ENCODE measurements around the gene CLDN6. TPM values are rescaled to one million over a fixed set of nuclear protein-coding genes. Genes with fewer than 3 reads are reported as not detected.

Gene CLDN6
- total and polyA plus RNA-seq, 9 of the 15 experiments (the other 6 are each of a cell fraction or from before 2014, with no cell fraction given), result 0.22 to 0.75 (median 0.38) TPM; not detected in 3

GRCh38 chr16:2968738-2969544, 49.0 kb downstream of the CLDN6 start, which contains the start of gene PAQR4 (continued):
- TF ChIP-seq TOE1 (IDR thresholded peaks at IDR 0.05; ENCODE audit: borderline replicate concordance), result peak; percentile 46; the same call in 1 of the 2 replicates
- peak; percentile 89; the same call in 1 of the 2 replicates for TF ChIP-seq TOE1 (CRISPR knock-in tag; IDR thresholded peaks at IDR 0.05; ENCODE audit: borderline replicate concordance, low read depth)
- TF ChIP-seq ZFP1 (CRISPR knock-in tag; IDR thresholded peaks at IDR 0.05), result no peak
- no peak for TF ChIP-seq ETS2 (tag; IDR thresholded peaks at IDR 0.05; ENCODE audit: borderline replicate concordance, poor library complexity, severe bottlenecking)
- TF ChIP-seq NEUROD1 (IDR thresholded peaks at IDR 0.05; ENCODE audit: borderline replicate concordance, low read depth, low read length, partially characterized antibody), result no peak
- TF ChIP-seq, protein P1, sequence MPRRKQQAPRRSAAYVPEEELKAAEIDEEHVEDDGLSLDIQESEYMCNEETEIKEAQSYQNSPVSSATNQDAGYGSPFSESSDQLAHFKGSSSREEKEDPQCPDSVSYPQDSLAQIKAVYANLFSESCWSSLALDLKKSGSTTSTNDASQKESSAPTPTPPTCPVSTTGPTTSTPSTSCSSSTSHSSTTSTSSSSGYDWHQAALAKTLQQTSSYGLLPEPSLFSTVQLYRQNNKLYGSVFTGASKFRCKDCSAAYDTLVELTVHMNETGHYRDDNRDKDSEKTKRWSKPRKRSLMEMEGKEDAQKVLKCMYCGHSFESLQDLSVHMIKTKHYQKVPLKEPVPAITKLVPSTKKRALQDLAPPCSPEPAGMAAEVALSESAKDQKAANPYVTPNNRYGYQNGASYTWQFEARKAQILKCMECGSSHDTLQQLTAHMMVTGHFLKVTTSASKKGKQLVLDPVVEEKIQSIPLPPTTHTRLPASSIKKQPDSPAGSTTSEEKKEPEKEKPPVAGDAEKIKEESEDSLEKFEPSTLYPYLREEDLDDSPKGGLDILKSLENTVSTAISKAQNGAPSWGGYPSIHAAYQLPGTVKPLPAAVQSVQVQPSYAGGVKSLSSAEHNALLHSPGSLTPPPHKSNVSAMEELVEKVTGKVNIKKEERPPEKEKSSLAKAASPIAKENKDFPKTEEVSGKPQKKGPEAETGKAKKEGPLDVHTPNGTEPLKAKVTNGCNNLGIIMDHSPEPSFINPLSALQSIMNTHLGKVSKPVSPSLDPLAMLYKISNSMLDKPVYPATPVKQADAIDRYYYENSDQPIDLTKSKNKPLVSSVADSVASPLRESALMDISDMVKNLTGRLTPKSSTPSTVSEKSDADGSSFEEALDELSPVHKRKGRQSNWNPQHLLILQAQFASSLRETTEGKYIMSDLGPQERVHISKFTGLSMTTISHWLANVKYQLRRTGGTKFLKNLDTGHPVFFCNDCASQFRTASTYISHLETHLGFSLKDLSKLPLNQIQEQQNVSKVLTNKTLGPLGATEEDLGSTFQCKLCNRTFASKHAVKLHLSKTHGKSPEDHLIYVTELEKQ (CRISPR knock-in tag; IDR thresholded peaks at IDR 0.05), result no peak
- no peak for TF ChIP-seq TEAD2 (tag; IDR thresholded peaks at IDR 0.05)
- peak; percentile 97 for TF ChIP-seq FOXK1 (CRISPR knock-in tag; IDR thresholded peaks at IDR 0.05; ENCODE audit: borderline replicate concordance)
- no peak for TF ChIP-seq ZKSCAN8 (CRISPR knock-in tag; IDR thresholded peaks at IDR 0.05)
- TF ChIP-seq CREM (IDR thresholded peaks at IDR 0.05; ENCODE audit: low read depth), result peak; percentile 61
- TF ChIP-seq ZNF444 (CRISPR knock-in tag; IDR thresholded peaks at IDR 0.05), result no peak
- peak; percentile 95 for TF ChIP-seq SP1 (CRISPR knock-in tag; IDR thresholded peaks at IDR 0.05)
- TF ChIP-seq MYBL2 (IDR thresholded peaks at IDR 0.05; ENCODE audit: low read depth), result no peak
- TF ChIP-seq MYBL2 (CRISPR knock-in tag; IDR thresholded peaks at IDR 0.05; ENCODE audit: borderline replicate concordance), result no peak
- TF ChIP-seq RFX5 (IDR thresholded peaks at IDR 0.05; ENCODE audit: low read depth, low read length), result no peak
- 0 out of 2 replicates have a peak, but pooled peaks have one; percentile 15 for TF ChIP-seq EP300 (IDR thresholded peaks at IDR 0.05; ENCODE audit: low read length)
- no peak for TF ChIP-seq KAT2B (IDR thresholded peaks at IDR 0.05; ENCODE audit: low read depth, low read length)
- TF ChIP-seq MAFG (tag; conservative IDR thresholded peaks at IDR 0.05), result no peak
- TF ChIP-seq ZNF766 (CRISPR knock-in tag; conservative IDR thresholded peaks at IDR 0.05), result peak; percentile 75; the same call in 1 of the 2 replicates
- TF ChIP-seq USF1 (CRISPR knock-in tag; IDR thresholded peaks at IDR 0.05), result no peak
- no peak for TF ChIP-seq BRF2 (IDR thresholded peaks at IDR 0.05; ENCODE audit: borderline replicate concordance, insufficient read depth, insufficient read length)
- TF ChIP-seq ZNF354B (CRISPR knock-in tag; IDR thresholded peaks at IDR 0.05), result no peak
- TF ChIP-seq ZNF717 (CRISPR knock-in tag; IDR thresholded peaks at IDR 0.05), result no peak

All from K562 (cell line).